Spleen (tissue), 11 donors: ENCODE measurements around the gene ASMT. TPM values are rescaled to one million over a fixed set of nuclear protein-coding genes. Genes with fewer than 3 reads are reported as not detected.
A peak's percentile ranks its signal among the peaks of the same experiment; 100 is the strongest.

Experiments used
- DNase-seq: peaks from one replicate; pipeline ENCODE4 v3.0.0-alpha.2; 2020
- H3K27ac ChIP-seq, 8 donors: fragments of 200-600 bp; sonication (generic) in 7 of 8; 1 replicate in 4 of 8; 2 replicates in 4 of 8; pipeline versions ENCODE4 v1.5.0 to v1.8.0; 2016 to 2021; ENCODE audit warnings: inconsistent platforms in 4 of 8, mild to moderate bottlenecking in 4 of 8, moderate library complexity in 1 of 8
- H3K27me3 ChIP-seq, 7 donors: fragments of 200-600 bp; sonication (generic) in 6 of 7; replicated peaks in 1 of 7; 1 replicate in 4 of 7; 2 replicates in 3 of 7; pipeline versions ENCODE4 v1.5.0 to v1.8.0; 2016 to 2021; ENCODE audit warnings: inconsistent platforms in 3 of 7, mild to moderate bottlenecking in 1 of 7
- H3K36me3 ChIP-seq, 6 donors: fragments of 200-600 bp; sonication (generic) in 5 of 6; 1 replicate in 4 of 6; 2 replicates in 2 of 6; pipeline versions ENCODE4 v1.5.0 to v1.8.0; 2016 to 2021; ENCODE audit warnings: inconsistent platforms in 2 of 6
- H3K4me1 ChIP-seq, 6 donors: fragments of 200-600 bp; sonication (generic) in 5 of 6; 1 replicate in 3 of 6; 2 replicates in 3 of 6; pipeline versions ENCODE4 v1.5.0 to v1.8.0; 2016 to 2021; ENCODE audit warnings: inconsistent platforms in 3 of 6
- H3K4me3 ChIP-seq, 8 donors: fragments of 200-600 bp; sonication (generic) in 7 of 8; 1 replicate in 4 of 8; 2 replicates in 4 of 8; pipeline versions ENCODE4 v1.5.0 to v1.8.0; 2016 to 2021; ENCODE audit warnings: inconsistent platforms in 4 of 8, mild to moderate bottlenecking in 4 of 8, moderate library complexity in 2 of 8
- H3K9me3 ChIP-seq, 8 donors: fragments of 200-600 bp; sonication (generic) in 7 of 8; 1 replicate in 4 of 8; 2 replicates in 4 of 8; pipeline versions ENCODE4 v1.5.0 to v1.8.0; 2016 to 2021; ENCODE audit warnings: inconsistent platforms in 4 of 8
- POLR2A ChIP-seq, 3 donors: fragments of 450-650 bp; IDR thresholded peaks; one replicate each; pipeline ENCODE4 v1.5.1; 2017; ENCODE audit warnings: antibody characterized with exemption in 3 of 3, mild to moderate bottlenecking in 1 of 3
- POLR2AphosphoS5 ChIP-seq, 3 donors: sonication (generic); formaldehyde crosslinking; IDR thresholded peaks; one replicate each; pipeline ENCODE4 v1.5.1; 2017; ENCODE audit warnings: antibody characterized with exemption in 3 of 3
- WGBS, 5 donors: extraction: QIAGEN DNeasy Blood & Tissue Kit in 3 of 5; methylation state at CpG; one replicate each; pipeline versions ENCODE4 v1.1.5 to v1.1.7; 2013 to 2018; 5-methylcytosine and 5-hydroxymethylcytosine counted together
- intact Hi-C: fragments of 100-400 bp; cut with DNase I; formaldehyde crosslinking; loops from one replicate; pipeline ENCODE4 v1.15.0; 2023; ENCODE audit warnings: low total_unique reads
- polyA plus RNA-seq, 3 donors: library from polyadenylated mRNA; stranded (reverse); fragments of 200-250 nt; gene quantifications; one replicate each; pipeline ENCODE4 v1.2.1, GENCODE V29; 2013
- total RNA-seq, 7 donors: library from RNA; depleted of rRNA in 3 of 7; stranded (reverse); fragments of >200 nt in 3 of 7; fragmentation: NEBNext Ultra II Directional in 4 of 7; extraction: Animal tissue kit (Norgen Biotek cat#: 25700) in 4 of 7; gene quantifications; one replicate each; pipeline versions ENCODE4 v1.1.0 to v1.2.1, GENCODE V29; 2016 to 2021
- TF ChIP-seq, protein P1 (sequence below), 11 experiments: fragments of 200-600 bp in 7 of 11; fragments of 450-650 bp in 4 of 11; sonication (generic) in 4 of 11; IDR thresholded peaks in 8 of 11; conservative IDR thresholded peaks in 3 of 11; 1 replicate in 7 of 11; 2 replicates in 4 of 11; pipeline versions ENCODE4 v1.4.0 to v1.8.0; 2016 to 2021; ENCODE audit warnings: antibody characterized with exemption in 11 of 11, inconsistent platforms in 4 of 11, mild to moderate bottlenecking in 1 of 11
- donor health status: healthy with polysubstance abuse.
- donor health status: DM: no; HTN: no; CAD: no; lungs with moderate emphysema.
- donor health status: DM: no; HTN: no; CAD: no.
- donor health status: Bipolar disorder and iron deficiency.
- donor health status: healthy.
- donor health status: DM: no; HTN: no; CAD: no.
- donor health status: DM: yes; HTN: yes; CAD: no.

Gene ASMT
- total and polyA plus RNA-seq, 10 donors, result 0.11 to 9.6 (median 0.59) TPM; not detected in 2

DNA sequence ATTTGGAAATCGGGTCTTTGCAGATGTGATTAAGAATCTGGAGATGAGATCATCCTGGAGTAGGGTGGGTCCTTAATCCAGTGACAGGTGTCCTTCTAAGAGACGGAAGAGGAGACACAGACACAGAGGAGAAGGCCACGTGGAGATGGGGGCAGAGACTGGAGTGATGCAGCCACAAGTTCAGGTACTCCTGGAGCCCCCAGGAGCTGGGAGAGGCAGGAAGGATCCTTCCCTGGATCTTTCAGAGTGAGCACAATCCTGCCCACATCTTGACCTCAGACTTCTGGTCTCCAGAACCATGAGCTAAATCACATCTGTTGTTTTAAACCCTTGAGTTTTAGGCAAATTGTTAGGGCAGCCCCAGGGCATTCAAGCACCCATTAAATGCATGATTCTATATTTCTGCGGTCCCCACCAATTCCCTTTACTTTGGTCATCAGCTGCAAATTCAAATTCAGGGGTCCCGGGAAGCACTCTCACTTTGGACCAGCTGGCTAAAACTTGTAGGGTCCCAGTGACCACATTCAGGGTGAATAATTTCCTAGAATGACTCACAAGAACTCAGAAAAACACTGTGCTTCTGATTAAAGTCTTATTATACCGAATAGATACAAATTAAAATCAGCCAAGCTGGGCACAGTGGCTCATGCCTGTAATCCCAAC is 36.2 kb upstream of the ASMT start:
- Histone ChIP-seq H3K4me3 (no peak overlapping the region), H3K36me3 (no peaks in the 10 kb centered on the region), H3K4me1 (peaks cover 0 to 22% (median 0%) of the 10 kb centered on the region in 6 donors), H3K27ac (peak overlapping the region in 1 of 8 donors; percentile 2), H3K9me3 (no peaks in the 10 kb centered on the region), H3K27me3 (no peaks in the 10 kb centered on the region)
- no peak for DNase-seq
- WGBS, 5 donors, result 61 to 74% (median 64%) methylated on average over 6 of the region's 6 CpGs
- TF ChIP-seq, protein P1, sequence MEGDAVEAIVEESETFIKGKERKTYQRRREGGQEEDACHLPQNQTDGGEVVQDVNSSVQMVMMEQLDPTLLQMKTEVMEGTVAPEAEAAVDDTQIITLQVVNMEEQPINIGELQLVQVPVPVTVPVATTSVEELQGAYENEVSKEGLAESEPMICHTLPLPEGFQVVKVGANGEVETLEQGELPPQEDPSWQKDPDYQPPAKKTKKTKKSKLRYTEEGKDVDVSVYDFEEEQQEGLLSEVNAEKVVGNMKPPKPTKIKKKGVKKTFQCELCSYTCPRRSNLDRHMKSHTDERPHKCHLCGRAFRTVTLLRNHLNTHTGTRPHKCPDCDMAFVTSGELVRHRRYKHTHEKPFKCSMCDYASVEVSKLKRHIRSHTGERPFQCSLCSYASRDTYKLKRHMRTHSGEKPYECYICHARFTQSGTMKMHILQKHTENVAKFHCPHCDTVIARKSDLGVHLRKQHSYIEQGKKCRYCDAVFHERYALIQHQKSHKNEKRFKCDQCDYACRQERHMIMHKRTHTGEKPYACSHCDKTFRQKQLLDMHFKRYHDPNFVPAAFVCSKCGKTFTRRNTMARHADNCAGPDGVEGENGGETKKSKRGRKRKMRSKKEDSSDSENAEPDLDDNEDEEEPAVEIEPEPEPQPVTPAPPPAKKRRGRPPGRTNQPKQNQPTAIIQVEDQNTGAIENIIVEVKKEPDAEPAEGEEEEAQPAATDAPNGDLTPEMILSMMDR (IDR thresholded peaks at IDR 0.05 in 8 of 11, conservative IDR thresholded peaks at IDR 0.05 in 3 of 11), result no peak
- TF ChIP-seq POLR2A (IDR thresholded peaks at IDR 0.05) (no peak), POLR2AphosphoS5 (IDR thresholded peaks at IDR 0.05) (no peak)
- intact Hi-C loops, result loop anchor here (10.0 kb wide), 1 partner anchor 124 kb away; the partner anchor contains the start of gene ASMTL

DNA sequence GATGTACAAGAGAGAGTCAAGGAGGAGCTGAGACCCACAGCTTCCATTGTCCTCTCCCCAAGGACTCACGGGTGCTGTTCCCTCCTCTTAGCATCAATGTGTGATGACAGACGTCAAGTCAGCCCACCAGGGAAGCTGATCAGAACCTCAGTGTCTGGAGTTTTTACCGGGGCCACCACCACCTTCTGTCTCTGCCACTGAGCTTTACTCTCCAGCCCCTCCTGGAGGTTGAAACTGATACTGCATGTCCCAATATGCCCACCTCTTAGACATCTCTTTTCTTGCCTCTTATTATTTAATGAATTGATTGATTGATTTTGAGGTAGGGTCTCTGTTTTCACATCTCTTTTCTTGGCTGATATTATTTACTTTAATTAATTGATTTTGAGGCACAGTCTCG is 33.7 kb upstream of the ASMT start:
- no peaks in the 10 kb centered on the region for H3K36me3 ChIP-seq
- no peaks in the 10 kb centered on the region for H3K27me3 ChIP-seq
- intact Hi-C loops, result no loop called here
- 32 to 54% (median 38%) methylated on average over 4 of the region's 4 CpGs for WGBS, 5 donors
- peaks cover 0 to 21% (median 0%) of the 10 kb centered on the region in 6 donors for H3K4me1 ChIP-seq
- no peak for DNase-seq
- no peaks in the 10 kb centered on the region for H3K9me3 ChIP-seq
- TF ChIP-seq, protein P1 (IDR thresholded peaks at IDR 0.05 in 8 of 11, conservative IDR thresholded peaks at IDR 0.05 in 3 of 11), result peak; percentile 57 to 92 (median 88)
- no peak for TF ChIP-seq POLR2A (IDR thresholded peaks at IDR 0.05)
- no peak overlapping the region for H3K4me3 ChIP-seq
- no peak overlapping the region for H3K27ac ChIP-seq

DNA sequence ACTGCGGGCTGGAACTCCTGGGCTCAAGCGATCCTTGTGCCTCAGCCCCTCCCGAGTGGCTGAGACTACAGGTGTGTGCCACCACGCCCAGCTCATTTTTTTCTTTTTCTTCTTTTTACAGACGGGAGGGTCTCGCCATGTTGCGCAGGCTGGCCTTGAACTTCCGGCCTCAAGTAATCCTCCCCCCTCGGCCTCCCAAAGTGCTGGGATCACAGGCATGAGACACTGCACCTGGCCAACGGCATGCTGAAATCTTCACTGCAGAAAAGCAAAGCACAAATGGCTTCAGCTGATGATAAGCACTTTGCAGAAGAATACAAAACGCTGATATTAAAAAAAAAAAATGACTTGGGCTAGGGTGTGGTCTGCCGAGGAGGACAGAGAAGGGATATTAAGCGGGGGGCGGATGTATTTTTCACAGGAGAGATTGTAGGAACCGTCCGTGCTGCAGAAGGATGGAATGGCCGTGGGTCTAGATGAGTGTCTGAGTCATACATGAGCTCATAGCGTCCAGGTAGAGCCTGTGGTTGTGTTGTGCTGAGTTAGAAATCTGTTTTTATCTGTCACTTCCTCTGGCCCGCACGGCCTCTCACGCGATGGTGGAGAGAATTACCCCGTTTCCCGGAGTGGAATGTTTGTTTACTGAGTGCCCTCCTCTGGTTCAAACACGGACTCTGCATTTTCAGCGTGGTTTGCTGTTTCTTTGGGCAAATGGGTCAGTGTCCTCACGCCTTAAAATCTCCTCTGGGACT is 32.0 kb upstream of the ASMT start:
- H3K4me1 ChIP-seq, result peaks cover 0 to 24% (median 8%) of the 10 kb centered on the region in 6 donors
- H3K27me3 ChIP-seq, result no peaks in the 10 kb centered on the region
- no peak for DNase-seq
- H3K4me3 ChIP-seq, result no peak overlapping the region
- TF ChIP-seq, protein P1 (IDR thresholded peaks at IDR 0.05 in 8 of 11, conservative IDR thresholded peaks at IDR 0.05 in 3 of 11), result no peak
- TF ChIP-seq POLR2AphosphoS5 (IDR thresholded peaks at IDR 0.05) (no peak), POLR2A (IDR thresholded peaks at IDR 0.05) (no peak)
- 46 to 68% (median 53%) methylated on average over 26 to 27 of the region's 27 CpGs for WGBS, 5 donors
- no peak overlapping the region for H3K27ac ChIP-seq
- no peaks in the 10 kb centered on the region for H3K36me3 ChIP-seq
- intact Hi-C loops, result no loop called here
- no peaks in the 10 kb centered on the region for H3K9me3 ChIP-seq
